B cell (primary cell): ENCODE measurements around the gene MBOAT7. TPM values are rescaled to one million over a fixed set of nuclear protein-coding genes. Genes with fewer than 3 reads are reported as not detected.
"Not testable (repeated sequence)": the region's sequence is repeated elsewhere in the genome, so short reads cannot be mapped to it uniquely, and the experiment has no call there.

Source experiments
- ATAC-seq: fragments of 200-7000 bp; cut with Tn5 transposase; one replicate; pipeline ENCODE4 v1.10.0; 2021; ENCODE audit warnings: low read depth, mild to moderate bottlenecking, moderate number of reproducible peaks, moderate library complexity
- CTCF ChIA-PET: fragments of 350-600 bp; sonication (Branson Sonifier 250); formaldehyde crosslinking; loops from one replicate; lab custom pipeline; 2021; ENCODE audit warnings: antibody characterized with exemption, inconsistent platforms; lab: Charles Lee
- POLR2A ChIA-PET: fragments of 350-600 bp; sonication (Branson Sonifier 250); formaldehyde crosslinking; loops from one replicate; lab custom pipeline; 2021; ENCODE audit warnings: antibody characterized with exemption; lab: Charles Lee
- DNase-seq: peaks from one replicate; pipeline ENCODE4 v3.0.0; 2013
- H2AFZ ChIP-seq: 2 replicates; pipeline ENCODE4 v1.6.1; 2012; ENCODE audit warnings: mild to moderate bottlenecking, low read depth, low read length; ENCODE audit not compliant: insufficient read depth, poor library complexity, severe bottlenecking
- H3K27ac ChIP-seq, 2 donors: 1 replicate in 1 of 2; 2 replicates in 1 of 2; pipeline ENCODE4 v1.5.1; 2012 to 2013; ENCODE audit warnings: low read length in 2 of 2, mild to moderate bottlenecking in 2 of 2, moderate library complexity in 1 of 2
- H3K27me3 ChIP-seq, 4 experiments: fragments of 200-600 bp in 1 of 4; sonication (generic) in 1 of 4; replicated peaks in 1 of 4; 1 replicate in 2 of 4; 2 replicates in 2 of 4; pipeline versions ENCODE4 v1.6.1 to v1.7.0; 2013 to 2016; ENCODE audit warnings: low read length in 3 of 4, mild to moderate bottlenecking in 2 of 4, mixed read lengths in 1 of 4, moderate library complexity in 1 of 4; ENCODE audit not compliant: insufficient read depth in 4 of 4, control insufficient read depth in 3 of 4; ENCODE audit errors: control extremely low read depth in 1 of 4
- H3K36me3 ChIP-seq, 2 experiments: replicated peaks in 1 of 2; 1 replicate in 1 of 2; 2 replicates in 1 of 2; pipeline versions ENCODE4 v1.6.1 to v1.7.1; 2013; ENCODE audit warnings: low read length in 1 of 2; ENCODE audit not compliant: insufficient read depth in 2 of 2, control insufficient read depth in 1 of 2; ENCODE audit errors: control extremely low read depth in 1 of 2, extremely low read depth in 1 of 2
- H3K4me1 ChIP-seq, 2 donors: fragments of 200-600 bp in 1 of 2; sonication (generic) in 1 of 2; 1 replicate in 1 of 2; 2 replicates in 1 of 2; pipeline versions ENCODE4 v1.5.1 to v1.6.1; 2013 to 2017; ENCODE audit warnings: low read length in 2 of 2; ENCODE audit not compliant: control insufficient read depth in 2 of 2, insufficient read depth in 2 of 2
- H3K4me2 ChIP-seq: replicated peaks from 2 replicates; pipeline ENCODE3; 2012; ENCODE audit warnings: mild to moderate bottlenecking, low read depth, low read length; ENCODE audit not compliant: poor library complexity, severe bottlenecking
- H3K4me3 ChIP-seq, 5 experiments: fragments of 200-600 bp in 1 of 5; sonication (generic) in 1 of 5; 1 replicate in 3 of 5; 2 replicates in 2 of 5; pipeline versions ENCODE4 v1.5.1 to v1.7.0; 2011 to 2016; ENCODE audit warnings: low read length in 4 of 5, mild to moderate bottlenecking in 4 of 5, low read depth in 2 of 5, control low read depth in 1 of 5, moderate library complexity in 1 of 5; ENCODE audit not compliant: insufficient read depth in 1 of 5; ENCODE audit errors: control extremely low read depth in 1 of 5, extremely low read depth in 1 of 5
- H3K79me2 ChIP-seq: fragments of 200-600 bp; sonication (generic); one replicate; pipeline ENCODE4 v1.6.0; 2016; ENCODE audit warnings: low read length; ENCODE audit not compliant: control insufficient read depth, insufficient read depth
- H3K9ac ChIP-seq: fragments of 200-600 bp; sonication (generic); 2 replicates; pipeline ENCODE4 v1.6.1; 2017; ENCODE audit warnings: mild to moderate bottlenecking, low read length, moderate library complexity
- H3K9me3 ChIP-seq, 3 donors: one replicate each; pipeline versions ENCODE4 v1.6.1 to v1.7.1; 2013; ENCODE audit warnings: low read length in 2 of 3; ENCODE audit not compliant: control insufficient read depth in 2 of 3, insufficient read depth in 1 of 3; ENCODE audit errors: control extremely low read depth in 1 of 3
- H4K20me1 ChIP-seq: 2 replicates; pipeline ENCODE4 v1.6.0; 2012; ENCODE audit warnings: mild to moderate bottlenecking, low read length; ENCODE audit not compliant: insufficient read depth, control insufficient read depth, poor library complexity, severe bottlenecking
- H3K27ac Mint-ChIP-seq: one replicate; pipeline ENCODE4 v1.8.0; 2021; ENCODE audit warnings: mixed read lengths
- H3K27me3 Mint-ChIP-seq: one replicate; pipeline ENCODE4 v1.8.0; 2021; ENCODE audit warnings: mixed read lengths
- H3K4me1 Mint-ChIP-seq: one replicate; pipeline ENCODE4 v1.8.0; 2021; ENCODE audit warnings: mixed read lengths
- H3K4me3 Mint-ChIP-seq: one replicate; pipeline ENCODE4 v1.8.0; 2021; ENCODE audit warnings: mixed read lengths
- H3K9me3 Mint-ChIP-seq: one replicate; pipeline ENCODE4 v1.8.0; 2022; ENCODE audit warnings: mixed read lengths; ENCODE audit not compliant: insufficient read depth
- EZH2 ChIP-seq: IDR thresholded peaks from 2 replicates; pipeline ENCODE4 v1.6.1; 2012; ENCODE audit warnings: borderline replicate concordance, low read depth, mild to moderate bottlenecking, moderate library complexity, low read length; ENCODE audit not compliant: insufficient read depth, poor library complexity, severe bottlenecking
- WGBS: methylation state at CpG from one replicate; pipeline ENCODE4 v1.1.5; 2013; ENCODE audit warnings: missing lambda C conversion rate; ENCODE audit not compliant: insufficient coverage; 5-methylcytosine and 5-hydroxymethylcytosine counted together
- intact Hi-C: fragments of 100-400 bp; cut with micrococcal nuclease; formaldehyde crosslinking; loops from one replicate; pipeline ENCODE4 v1.10.0; 2022
- polyA plus RNA-seq: library from polyadenylated mRNA; depleted of rRNA; stranded (reverse); fragments of >200 nt; gene quantifications from 2 replicates; pipeline ENCODE4 v1.2.3, GENCODE V29; 2012
- total RNA-seq, 2 donors: library from RNA; stranded (reverse); fragments of 120-200 nt in 1 of 2; gene quantifications; 1 replicate in 1 of 2; 2 replicates in 1 of 2; pipeline versions ENCODE4 v1.2.3 to v1.2.4, GENCODE V29; 2013 to 2022
- TF ChIP-seq, protein P1 (sequence below): fragments of 200-600 bp; IDR thresholded peaks from one replicate; pipeline ENCODE4 v1.8.0; 2022; ENCODE audit warnings: antibody characterized with exemption, mild to moderate bottlenecking

MBOAT7 gene
- total and polyA plus RNA-seq, 2 donors (not counting 1 experiment from before 2014, with no cell fraction given): 22.3 to 34.8 TPM

DNA sequence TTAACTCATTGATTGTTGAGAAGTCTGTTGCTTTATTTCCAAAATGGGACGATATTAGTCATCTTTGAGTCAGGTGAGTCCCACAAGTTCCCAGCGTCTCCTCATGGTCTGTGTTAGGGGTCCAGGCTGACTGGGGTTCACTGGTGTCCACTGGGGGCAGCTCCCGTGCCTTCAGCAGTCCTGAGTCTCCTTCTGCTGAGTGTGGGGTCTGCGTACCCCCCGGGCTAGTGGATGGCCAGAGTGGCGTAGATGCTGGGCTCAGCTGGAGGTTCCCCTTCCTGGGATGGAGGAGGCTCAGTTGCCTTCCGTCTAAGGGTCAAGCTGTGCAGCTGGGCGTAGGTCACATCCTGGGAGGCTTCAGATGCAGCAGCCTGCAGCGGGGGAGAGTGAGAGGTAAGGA, 27.5 kb upstream of the MBOAT7 start:
- ATAC-seq: no peak
- H3K27me3 ChIP-seq: no peaks in the 10 kb centered on the region
- intact Hi-C loops: no loop called here
- no peak overlapping the region for H2AFZ ChIP-seq
- H3K4me1 ChIP-seq: no peaks in the 10 kb centered on the region
- H3K36me3 ChIP-seq: no peaks in the 10 kb centered on the region
- Mint-ChIP-seq H3K4me1 (no peaks in the 10 kb centered on the region), H3K4me3 (no peak overlapping the region), H3K9me3 (no peaks in the 10 kb centered on the region), H3K27me3 (no peaks in the 10 kb centered on the region), H3K27ac (no peak overlapping the region)
- no peak overlapping the region for H3K4me2 ChIP-seq
- CTCF ChIA-PET: no interaction called here
- H4K20me1 ChIP-seq: no peaks in the 10 kb centered on the region
- H3K9me3 ChIP-seq: no peaks in the 10 kb centered on the region
- DNase-seq: no peak
- H3K4me3 ChIP-seq: no peak overlapping the region
- WGBS: 89% methylated on average over 7 of the region's 9 CpGs
- H3K9ac ChIP-seq: no peak overlapping the region
- peaks cover 3% of the 10 kb centered on the region for H3K79me2 ChIP-seq
- TF ChIP-seq, protein P1, sequence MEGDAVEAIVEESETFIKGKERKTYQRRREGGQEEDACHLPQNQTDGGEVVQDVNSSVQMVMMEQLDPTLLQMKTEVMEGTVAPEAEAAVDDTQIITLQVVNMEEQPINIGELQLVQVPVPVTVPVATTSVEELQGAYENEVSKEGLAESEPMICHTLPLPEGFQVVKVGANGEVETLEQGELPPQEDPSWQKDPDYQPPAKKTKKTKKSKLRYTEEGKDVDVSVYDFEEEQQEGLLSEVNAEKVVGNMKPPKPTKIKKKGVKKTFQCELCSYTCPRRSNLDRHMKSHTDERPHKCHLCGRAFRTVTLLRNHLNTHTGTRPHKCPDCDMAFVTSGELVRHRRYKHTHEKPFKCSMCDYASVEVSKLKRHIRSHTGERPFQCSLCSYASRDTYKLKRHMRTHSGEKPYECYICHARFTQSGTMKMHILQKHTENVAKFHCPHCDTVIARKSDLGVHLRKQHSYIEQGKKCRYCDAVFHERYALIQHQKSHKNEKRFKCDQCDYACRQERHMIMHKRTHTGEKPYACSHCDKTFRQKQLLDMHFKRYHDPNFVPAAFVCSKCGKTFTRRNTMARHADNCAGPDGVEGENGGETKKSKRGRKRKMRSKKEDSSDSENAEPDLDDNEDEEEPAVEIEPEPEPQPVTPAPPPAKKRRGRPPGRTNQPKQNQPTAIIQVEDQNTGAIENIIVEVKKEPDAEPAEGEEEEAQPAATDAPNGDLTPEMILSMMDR: no peak
- TF ChIP-seq EZH2: no peak
- H3K27ac ChIP-seq: no peak overlapping the region
- POLR2A ChIA-PET: no interaction called here

DNA sequence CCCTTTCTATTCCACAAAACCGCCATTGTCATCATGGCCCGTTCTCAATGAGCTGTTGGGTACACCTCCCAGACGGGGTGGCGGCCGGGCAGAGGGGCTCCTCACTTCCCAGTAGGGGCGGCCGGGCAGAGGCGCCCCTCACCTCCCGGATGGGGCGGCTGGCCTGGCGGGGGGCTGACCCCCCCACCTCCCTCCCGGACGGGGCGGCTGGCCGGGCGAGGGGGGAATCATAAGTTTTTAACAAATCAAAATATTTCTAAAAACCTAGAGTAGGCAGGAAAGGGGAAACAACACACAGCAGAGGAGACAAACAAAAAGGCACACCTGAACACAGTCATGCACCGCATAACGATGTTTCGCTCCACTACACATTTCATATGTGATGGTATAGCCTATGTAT, 25.4 kb upstream of the MBOAT7 start:
- H3K36me3 ChIP-seq, CTCF ChIA-PET, H3K4me3 Mint-ChIP-seq, H3K27me3 Mint-ChIP-seq, ATAC-seq, H3K27me3 ChIP-seq, H3K9me3 Mint-ChIP-seq, H3K4me2 ChIP-seq, H3K9me3 ChIP-seq, H3K4me3 ChIP-seq, H3K9ac ChIP-seq, H3K27ac ChIP-seq, POLR2A ChIA-PET, H3K27ac Mint-ChIP-seq, intact Hi-C loops, DNase-seq, H2AFZ ChIP-seq: not testable (repeated sequence)
- peaks cover 14% of the 10 kb centered on the region for H4K20me1 ChIP-seq
- H3K79me2 ChIP-seq: peaks cover 17% of the 10 kb centered on the region
- H3K4me1 Mint-ChIP-seq: peaks cover 15% of the 10 kb centered on the region
- 93% methylated on average over 3 of the region's 19 CpGs for WGBS
- H3K4me1 ChIP-seq: peaks cover 0 to 12% of the 10 kb centered on the region in 2 donors

DNA sequence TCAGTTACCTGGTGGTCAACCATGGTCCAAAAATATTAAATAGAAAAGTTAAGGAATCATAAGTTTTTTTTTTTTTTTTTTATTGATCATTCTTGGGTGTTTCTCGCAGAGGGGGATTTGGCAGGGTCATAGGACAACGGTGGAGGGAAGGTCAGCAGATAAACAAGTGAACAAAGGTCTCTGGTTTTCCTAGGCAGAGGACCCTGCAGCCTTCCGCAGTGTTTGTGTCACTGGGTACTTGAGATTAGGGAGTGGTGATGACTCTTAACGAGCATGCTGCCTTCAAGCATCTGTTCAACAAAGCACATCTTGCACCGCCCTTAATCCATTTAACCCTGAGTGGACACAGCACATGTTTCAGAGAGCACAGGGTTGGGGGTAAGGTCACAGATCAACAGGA, 24.8 kb upstream of the MBOAT7 start:
- H3K27ac ChIP-seq, CTCF ChIA-PET, H3K27me3 ChIP-seq, intact Hi-C loops, DNase-seq, ATAC-seq, H3K9ac ChIP-seq, H3K9me3 ChIP-seq, H3K4me3 ChIP-seq, POLR2A ChIA-PET, H3K9me3 Mint-ChIP-seq, H3K36me3 ChIP-seq, H2AFZ ChIP-seq, H3K4me2 ChIP-seq, H3K4me3 Mint-ChIP-seq, H3K27me3 Mint-ChIP-seq, H3K27ac Mint-ChIP-seq: not testable (repeated sequence)
- WGBS: no CpG with 5 or more reads among the region's 5 CpGs
- peaks cover 18% of the 10 kb centered on the region for H3K4me1 Mint-ChIP-seq
- Histone ChIP-seq H3K79me2 (peaks cover 21% of the 10 kb centered on the region), H4K20me1 (peaks cover 19% of the 10 kb centered on the region), H3K4me1 (peaks cover 0 to 17% of the 10 kb centered on the region in 2 donors)
